GM18867 (cell line): ENCODE measurements around the gene MRPL2.
"Not testable (repeated sequence)": the region's sequence is repeated elsewhere in the genome, so short reads cannot be mapped to it uniquely, and the experiment has no call there.

Source experiments
- ATAC-seq: cut with Tn5 transposase; IDR thresholded peaks from one replicate; pipeline ENCODE4 v1.9.1; 2021; ENCODE audit warnings: mild to moderate bottlenecking, moderate library complexity; ENCODE audit not compliant: unreplicated experiment

MRPL2 gene

DNA sequence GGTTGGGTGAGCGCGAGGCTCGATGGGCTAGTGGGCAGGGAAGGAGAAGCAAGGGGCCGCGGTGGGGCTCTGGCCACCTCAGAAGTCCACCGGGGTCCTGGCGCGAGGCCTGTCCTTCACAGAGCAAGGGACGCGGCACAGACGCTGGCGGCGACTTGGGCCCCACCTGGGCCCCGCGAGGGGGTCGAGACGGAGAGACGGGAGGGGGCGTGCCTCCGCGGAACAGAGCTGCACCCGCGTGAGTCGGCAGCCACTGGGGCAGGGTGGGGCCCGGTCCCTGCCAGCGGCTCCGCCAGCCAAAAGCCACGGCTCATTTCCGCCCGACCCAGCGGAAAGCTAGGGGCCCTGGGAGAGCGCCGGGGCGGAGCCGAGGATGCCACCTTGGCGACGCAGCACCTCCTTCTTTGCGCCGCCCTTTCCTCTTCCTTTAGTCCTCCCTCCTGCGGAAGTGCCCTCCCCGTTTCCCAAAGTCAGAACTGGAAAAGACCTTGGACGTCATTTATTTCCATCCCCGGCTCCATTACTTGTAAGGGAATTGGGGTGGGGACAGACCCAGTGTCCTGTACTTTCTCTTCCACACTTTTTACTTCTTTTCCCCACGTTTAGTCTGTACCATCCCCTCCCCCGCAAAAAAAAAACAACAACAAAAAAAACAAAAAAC is 5.6 kb downstream of the MRPL2 start, which contains the start of gene CUL7:
Gene CUL7 (minus strand): TSS at position 307 of the 661 bp plus-strand sequence. CDS start 1,063 bp downstream, outside the sequence.
- ATAC-seq, result peak; percentile 81

DNA sequence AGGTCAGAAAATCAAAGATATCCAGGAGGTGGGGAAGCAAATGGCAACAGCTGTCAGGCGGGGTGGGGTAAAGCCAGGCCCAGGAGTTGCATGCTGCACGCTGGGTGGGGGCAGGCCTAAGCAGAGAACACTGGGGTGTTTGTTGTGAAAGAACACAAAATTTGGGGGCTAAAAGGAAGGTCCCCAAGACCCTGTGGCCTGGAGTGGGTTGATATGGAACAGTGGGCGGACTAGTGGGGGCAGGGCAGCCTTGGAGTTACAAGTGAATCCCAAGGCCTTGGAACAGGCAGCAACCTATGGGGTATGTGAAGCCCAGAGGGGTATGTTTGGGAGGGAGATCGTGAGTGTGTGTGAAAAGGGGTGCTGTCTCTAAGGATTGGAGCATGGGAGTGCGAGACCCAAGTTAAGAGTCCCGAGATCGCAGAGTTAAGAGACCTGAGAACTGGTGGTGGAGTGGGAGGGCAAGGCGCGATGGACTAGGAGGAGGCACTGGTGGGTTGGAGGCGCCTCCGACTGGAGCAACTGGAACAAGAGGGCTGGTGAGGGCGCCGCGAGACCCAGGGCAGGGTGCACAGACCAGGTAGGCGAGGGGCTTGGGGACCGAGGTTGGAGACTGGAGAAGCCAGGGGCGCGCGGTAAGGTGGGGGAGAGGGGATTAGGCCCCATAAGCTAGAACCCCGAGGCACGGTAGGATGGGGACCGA is 6.2 kb downstream of the MRPL2 start:
- peak; percentile 21 for ATAC-seq

DNA sequence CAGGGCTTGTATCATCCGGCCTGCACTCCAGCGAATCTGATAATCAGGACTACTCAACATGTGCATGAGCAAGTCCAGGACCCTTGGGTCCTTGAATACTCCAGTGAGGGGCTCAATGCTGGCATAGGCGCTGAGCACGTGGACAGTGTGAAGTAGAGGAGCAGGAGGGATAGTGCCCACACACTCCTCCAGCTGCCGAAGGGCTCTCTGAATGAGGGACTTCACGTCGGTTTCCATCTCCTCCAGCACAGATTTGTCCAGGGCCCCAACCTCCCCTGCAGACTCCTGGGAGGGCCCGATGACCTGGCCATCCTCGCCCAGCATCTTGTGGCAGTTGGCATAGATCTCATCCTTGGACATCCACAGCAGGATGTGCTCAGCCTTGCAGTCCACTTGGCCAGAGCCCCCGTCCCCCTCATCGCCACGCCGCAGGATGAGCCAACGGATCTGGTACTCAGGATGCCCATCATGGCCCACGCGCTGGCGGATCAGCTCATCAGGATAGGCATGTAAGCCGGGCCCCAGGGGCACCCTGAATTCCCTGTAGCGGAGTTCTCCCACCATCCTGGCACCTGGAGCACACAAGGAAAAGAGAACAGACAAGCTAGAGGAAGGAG is 6.9 kb downstream of the MRPL2 start:
- ATAC-seq, result no peak

DNA sequence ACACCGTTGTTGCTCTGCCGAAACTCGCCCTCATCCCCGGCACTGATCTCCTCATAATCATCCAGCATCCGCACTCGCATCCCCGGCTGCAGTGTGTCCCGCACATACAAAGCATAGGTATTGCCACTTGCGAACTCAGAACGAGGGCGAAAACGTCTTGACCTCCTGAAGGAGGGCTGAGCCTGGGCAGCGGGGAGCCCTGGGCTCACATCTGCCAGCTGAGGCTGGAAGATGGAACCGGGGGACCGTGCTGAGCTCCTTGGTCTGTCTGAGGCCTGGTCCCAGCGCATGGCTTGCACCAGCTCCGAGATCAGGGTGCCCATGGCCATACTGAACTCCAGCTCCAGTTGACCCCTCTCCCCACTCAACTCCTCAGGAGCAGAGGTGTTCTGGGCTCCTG is 8.3 kb downstream of the MRPL2 start:
- no peak for ATAC-seq

DNA sequence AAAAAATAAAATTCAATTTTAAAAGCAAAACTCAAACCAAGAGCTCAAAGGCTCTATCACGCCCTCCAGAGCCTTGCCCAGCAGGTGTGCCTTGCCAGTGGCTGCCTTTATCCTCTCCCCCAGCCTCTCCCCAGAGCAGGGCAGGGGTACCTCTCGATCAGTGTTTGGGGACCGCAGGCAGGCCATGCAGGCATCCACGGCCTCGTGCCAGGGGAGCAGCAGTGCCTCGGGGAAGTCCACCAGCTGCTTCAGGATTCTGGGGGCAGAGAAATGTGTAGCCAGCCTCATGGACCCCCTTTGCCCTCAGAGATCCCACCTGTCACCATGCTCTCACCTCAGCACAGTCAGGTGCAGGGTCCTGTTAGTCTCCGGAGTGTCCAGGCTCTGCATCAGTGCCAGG is 11.2 kb downstream of the MRPL2 start:
- no peak for ATAC-seq

DNA sequence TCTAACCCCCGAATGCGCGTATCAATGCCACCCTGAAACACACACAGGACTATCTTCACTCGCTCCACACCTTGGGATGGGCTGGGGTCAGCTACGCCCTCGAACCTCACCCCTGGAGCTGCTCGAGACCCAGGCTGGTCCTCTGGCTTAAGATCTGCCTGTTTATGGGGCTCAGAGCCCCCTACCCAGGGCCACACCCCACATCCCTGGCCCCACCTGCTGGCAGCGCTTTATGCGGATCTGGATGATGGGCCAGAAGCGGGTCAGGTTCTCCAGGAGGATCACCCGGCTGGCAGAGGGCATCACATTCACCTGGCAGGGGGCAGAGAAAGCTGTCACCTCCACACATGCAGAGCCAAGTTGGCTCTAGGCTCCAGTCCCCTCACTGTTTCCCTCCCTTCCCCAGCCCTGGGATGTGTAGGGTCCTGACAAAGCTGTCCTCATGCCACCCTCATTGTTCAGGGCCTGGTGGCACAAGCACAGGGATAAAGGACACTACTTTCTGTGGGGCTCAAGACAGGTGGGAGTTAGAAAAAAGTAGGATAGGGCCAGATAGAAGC is 13.8 kb downstream of the MRPL2 start:
- no peak for ATAC-seq

DNA sequence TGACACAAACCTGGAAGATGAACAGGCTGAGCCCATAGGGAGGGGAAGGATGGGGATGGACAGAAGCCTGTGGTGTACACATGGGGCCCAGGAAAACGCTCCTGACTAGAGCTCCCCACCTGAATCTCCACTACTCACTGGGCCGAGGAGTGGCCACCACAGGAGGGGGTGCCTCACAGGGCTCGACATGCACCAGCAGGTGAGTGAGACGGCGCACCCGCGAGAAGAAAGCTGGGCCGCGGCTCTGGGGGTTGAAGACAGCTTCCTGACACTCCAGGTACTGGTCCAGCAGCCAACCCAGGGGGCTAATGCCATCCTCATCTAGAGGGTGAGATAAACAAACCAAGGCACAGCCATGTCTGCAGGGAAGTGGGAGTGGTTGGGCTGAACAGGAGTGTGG is 15.9 kb downstream of the MRPL2 start:
- ATAC-seq, result no peak

DNA sequence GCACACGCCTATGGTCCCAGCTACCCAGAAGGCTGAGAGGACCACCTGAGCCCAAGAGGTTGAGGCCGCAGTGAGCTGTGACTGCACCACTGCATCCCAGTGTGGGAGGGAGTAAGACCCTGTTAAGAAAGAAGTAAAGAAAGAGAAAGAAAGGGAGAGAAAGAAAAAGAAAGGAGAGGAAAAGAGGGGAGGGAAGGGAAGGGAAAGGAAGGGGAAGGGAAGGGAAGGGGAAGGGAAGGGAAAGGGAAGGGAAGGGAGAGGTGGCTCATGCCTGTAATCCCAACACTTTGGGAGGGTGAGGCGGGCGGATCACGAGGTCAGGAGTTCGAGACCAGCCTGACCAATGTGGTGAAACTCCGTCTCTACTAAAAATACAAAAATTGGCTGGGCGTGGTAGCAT is 17.8 kb downstream of the MRPL2 start:
- ATAC-seq, result not testable (repeated sequence)

DNA sequence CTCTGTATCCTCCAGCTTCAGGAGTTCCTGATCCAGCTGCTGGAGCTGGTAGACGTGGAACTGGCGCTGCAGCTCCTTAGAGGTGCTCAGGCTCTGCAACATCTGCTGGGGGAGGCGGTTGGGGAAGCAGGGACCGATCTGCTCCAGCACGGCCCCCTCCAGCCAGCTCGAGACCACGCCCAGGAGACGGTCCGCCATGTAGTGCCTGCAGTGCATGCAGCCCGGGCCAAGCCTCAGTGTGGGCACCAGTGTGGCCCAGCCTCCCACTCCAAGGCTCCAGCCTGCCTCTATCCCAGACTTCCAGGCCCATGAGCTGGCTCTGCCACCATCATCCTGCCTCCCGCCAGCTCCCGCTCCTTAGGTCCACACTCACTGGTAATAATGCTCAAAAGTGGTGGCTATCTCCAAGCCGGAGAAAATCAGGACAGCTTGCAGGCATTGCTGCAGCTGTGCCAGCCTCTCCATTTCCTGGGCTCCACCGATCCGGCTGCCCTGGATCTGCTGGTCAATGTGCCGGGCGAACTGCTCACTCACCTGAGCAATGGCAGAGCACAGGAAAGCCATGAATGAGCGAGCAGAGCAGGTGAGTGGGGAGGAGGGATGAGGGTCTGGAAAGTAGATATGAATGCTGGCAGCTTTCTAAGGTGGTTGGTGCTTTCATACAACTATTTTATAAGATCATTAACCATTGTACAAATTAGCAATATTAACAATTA is 18.5 kb downstream of the MRPL2 start:
- ATAC-seq, result no peak

DNA sequence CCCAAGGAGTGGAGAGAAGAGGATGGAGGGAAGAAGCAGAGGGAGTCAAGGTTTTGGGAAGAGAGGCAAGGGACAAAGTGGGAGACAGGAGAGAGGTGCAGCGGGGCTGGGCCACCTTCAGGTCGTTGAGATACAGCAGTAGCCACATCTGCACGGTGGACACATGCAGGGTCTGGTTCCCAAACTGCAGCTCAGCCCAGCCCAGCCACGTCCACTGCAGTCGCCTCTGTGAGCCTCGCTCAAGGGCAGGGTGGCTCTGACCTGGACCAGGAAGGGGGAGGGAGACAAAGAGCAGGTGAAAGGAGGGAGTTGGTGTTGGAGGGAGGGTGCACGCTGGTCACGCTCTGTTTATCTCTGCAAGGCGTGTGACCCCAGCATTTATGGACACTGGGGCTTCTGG is 20.5 kb downstream of the MRPL2 start:
- no peak for ATAC-seq

DNA sequence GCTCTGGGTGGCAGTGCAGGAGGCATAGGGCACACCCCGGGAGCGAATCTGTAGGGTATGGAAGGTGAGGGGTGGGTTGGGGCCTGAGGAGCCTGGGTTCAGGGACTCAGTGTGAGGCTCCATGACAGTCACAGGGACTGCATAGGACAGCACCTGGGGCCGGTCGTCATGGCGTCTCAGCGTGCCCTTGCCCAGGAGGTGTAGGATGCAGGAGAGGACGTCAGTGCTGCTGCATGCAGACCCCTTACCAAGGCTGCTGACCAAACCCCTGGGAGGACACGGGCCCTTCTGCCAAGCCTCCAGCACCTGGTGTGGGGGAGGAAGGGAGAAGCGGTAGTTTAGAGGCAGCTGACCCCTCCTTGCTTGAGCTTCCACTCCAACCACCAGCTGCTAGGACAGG is 21.5 kb downstream of the MRPL2 start:
- no peak for ATAC-seq

DNA sequence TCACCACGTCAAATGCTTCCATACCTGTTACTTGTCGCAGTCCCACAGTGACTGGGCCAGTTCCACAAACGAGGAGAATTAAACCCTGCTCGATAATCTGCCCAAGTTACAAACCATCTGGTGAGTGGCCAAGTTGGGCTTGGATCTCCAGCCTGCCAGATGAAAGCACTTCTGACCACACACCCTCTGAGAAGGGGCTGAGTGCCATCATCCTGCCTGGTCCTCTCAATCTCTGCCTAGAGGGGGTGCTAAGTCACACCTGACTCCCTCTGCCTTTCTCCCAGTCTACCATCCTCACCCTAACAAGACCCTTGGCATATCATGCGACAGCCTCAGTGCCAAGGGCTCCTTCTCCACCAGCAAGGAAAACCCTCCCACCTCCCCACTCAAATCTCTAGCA is 22.0 kb downstream of the MRPL2 start:
- ATAC-seq, result no peak

DNA sequence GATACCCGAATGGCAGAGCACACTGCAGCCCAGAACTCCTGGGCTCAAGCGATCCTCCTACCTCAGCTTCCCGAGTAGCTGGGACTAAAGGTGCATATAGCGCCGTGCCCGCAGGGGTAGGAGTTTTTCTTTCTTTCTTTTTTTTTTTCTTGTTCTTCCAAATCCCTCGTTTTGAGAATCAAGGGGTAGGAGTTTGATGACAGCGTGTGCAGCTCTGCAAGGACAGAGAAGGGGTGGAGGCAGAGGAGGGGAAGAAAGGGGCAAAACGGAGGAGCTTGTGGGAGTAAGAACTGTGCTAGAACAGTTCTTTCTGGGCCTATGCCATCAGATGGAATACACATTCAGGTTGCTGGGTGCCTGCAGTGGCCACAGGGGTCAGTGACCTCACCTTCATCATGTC is 22.5 kb downstream of the MRPL2 start:
- ATAC-seq, result no peak

DNA sequence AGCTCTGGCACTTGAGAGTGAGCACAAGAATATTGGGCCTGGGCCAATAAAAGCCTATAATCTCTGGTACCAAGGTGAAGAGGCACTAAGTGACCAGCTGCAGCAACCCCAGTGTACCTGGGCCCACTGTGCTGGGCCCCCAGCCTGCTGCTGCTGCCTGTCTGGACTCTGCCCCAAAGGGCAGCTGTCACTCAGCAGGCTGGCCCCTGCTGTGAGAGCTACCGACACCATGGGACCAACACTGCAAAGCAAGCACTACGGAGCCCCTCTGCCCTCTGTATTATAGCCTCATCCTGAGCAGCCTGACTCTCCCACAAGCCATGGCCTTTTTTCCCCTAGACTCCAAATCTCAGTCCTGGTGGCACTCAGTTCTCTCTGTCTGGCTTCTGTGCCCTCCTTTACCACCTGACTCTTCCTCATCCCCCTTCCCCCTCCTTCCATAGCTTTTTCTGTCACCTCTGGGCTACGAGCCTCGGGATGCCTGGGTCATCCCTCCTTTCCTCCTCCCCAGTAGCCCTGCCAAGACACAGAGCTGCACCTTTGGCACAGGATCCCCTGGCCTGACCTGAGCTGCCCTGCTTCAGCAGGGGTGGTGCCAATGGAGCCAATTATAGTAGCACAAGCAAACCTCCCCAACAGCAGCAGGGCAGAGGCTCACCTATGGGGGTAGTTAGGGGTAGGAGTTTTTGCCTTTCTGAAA is 23.6 kb downstream of the MRPL2 start:
- no peak for ATAC-seq

DNA sequence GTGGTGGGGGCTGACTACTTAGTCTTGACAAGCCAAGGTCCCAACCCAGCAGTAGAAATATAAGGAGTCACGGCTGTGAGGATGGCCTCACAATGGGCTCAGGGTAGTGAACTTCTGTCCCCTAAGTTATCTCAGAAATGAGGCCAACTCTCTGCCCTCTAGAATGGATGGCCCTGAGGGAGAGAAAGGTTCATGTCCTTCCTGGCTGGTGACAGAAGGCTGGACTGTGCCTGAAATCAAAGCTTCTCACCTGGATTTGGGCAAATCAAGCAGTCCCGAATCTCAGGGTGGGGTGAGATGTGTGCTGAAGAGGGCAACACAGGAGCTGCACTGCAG is 25.1 kb downstream of the MRPL2 start:
- ATAC-seq, result no peak

DNA sequence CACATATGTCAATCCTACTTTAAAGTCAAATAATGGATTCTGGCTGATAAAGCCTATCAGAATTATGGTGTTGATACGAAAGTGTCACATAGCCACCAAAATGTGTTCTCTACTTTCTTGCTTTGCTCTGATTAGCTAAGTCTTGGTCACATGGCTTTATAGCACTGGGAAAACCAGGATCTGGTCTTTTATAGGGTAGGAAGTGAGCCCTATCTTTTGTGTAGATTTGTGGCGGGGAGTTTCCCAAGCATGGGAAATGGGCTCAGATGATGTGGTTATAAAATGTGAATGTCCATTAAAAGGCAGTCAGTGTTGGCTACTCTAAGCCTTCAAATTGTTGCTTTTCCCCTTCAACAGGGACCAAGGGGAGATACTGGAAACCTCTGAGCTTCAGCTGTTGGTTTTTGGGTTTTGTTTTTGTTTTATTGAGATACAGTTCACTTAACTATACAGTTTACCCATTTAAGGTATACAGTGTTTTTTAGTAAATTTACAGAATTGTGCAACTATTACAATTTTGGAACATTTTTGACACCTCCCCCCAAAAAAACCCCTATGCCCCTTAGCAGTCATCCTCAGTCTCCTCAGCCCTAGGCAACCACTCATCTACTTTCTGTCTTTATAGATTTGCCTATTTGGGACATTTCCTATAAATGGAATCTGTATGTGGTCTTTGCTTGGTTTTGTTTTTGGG is 25.6 kb downstream of the MRPL2 start:
- ATAC-seq, result no peak

DNA sequence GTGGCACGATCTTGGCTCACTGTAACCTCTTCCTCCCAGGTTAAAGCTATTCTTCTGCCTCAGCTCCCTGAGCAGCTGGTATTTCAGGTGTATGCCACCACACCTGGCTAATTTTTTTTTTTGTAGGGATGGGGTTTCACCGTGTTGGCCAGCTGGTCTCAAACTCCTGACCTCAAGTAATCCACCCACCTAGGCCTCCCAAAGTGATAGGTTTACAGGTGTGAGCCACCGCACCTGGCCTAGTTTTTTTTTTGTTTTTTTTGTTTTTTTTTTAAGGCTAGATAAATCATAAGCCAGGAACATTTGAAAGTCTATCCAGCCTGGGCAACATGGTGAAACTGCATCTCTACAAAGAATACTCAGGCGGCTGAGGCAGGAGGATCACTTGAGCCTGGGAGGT is 26.9 kb downstream of the MRPL2 start:
- ATAC-seq, result no peak

DNA sequence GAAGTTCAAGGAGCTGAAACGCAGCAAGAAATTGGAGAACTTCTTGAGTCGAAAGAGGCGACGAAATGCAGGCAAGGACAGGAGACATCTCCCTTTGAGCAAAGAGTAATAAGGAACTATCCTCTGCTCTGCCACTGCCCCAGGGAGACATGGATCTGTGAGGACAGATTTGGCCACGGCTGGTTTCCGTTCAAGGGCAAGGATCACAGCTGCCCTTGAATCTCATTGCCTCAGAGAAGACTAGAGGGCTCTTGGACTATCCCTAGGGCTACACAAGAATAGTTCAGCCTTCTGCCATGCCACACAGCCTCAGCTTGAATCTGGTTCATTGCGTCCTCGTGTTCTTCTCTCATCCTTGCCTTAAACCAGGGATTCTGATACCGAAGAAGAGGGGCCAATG is 30.1 kb downstream of the MRPL2 start:
- no peak for ATAC-seq

DNA sequence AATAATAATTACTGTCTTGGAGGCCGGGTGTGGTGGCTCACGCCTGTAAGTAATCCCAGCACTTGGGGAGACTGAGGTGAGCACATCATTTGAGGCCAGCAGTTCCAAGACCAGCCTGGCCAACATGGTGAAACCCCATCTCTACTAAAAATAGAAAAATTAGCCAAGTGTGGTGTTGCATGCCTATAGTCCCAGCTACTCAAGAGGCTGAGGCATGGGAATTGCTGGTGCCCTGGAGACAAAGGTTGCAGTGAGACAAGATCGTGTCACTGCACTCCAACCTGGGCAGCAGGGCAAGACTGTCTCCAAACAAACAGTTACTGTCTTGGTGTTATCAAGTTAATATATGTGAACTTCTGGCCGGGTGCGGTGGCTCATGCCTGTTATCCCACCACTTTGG is 32.9 kb downstream of the MRPL2 start:
- ATAC-seq, result no peak

DNA sequence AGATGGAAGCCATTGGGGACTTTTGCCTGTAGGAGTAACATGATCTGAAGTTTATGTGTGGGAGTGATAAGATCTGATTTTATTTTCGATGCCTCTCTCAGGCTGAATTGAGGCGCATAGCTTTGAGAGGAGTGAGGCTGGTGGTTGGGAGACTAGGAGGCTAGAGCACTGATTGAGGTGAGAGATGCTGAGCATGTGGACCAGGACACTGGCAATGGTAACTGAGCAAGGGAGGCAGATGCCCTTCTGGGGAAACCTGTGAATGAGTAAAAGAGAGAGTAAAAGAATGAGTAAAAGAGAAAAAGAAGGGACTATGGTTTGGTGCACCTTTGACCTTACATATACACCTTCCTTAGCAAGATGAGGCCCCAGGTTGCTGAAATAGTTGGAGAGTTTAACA is 34.8 kb downstream of the MRPL2 start:
- no peak for ATAC-seq
